Fibroblast of the aortic adventitia (primary cell): ENCODE data around the gene LRMDA. TPM values are rescaled to one million over a fixed set of nuclear protein-coding genes. Genes with fewer than 3 reads are reported as not detected.

ENCODE experiments used
- DNase-seq: peaks from one replicate; pipeline ENCODE4 v3.0.0-alpha.2; 2010; ENCODE audit warnings: low read depth
- H3K4me3 ChIP-seq: 2 replicates; pipeline ENCODE4 v1.5.1; 2011; ENCODE audit warnings: low read depth, mild to moderate bottlenecking, control low read depth, low read length, moderate library complexity
- total RNA-seq: library from RNA; depleted of rRNA; stranded (reverse); fragments of >200 nt; gene quantifications from 2 replicates; pipeline ENCODE4 v1.2.3, GENCODE V29; 2012; ENCODE audit warnings: low replicate concordance
- TF ChIP-seq, protein P1 (sequence below): IDR thresholded peaks from 2 replicates; pipeline ENCODE4 v1.5.1; 2011; ENCODE audit warnings: mild to moderate bottlenecking, low read length, control low read depth, inconsistent platforms; ENCODE audit not compliant: insufficient read depth

Gene LRMDA
- total RNA-seq, 1 donor: 6.3 TPM

DNA sequence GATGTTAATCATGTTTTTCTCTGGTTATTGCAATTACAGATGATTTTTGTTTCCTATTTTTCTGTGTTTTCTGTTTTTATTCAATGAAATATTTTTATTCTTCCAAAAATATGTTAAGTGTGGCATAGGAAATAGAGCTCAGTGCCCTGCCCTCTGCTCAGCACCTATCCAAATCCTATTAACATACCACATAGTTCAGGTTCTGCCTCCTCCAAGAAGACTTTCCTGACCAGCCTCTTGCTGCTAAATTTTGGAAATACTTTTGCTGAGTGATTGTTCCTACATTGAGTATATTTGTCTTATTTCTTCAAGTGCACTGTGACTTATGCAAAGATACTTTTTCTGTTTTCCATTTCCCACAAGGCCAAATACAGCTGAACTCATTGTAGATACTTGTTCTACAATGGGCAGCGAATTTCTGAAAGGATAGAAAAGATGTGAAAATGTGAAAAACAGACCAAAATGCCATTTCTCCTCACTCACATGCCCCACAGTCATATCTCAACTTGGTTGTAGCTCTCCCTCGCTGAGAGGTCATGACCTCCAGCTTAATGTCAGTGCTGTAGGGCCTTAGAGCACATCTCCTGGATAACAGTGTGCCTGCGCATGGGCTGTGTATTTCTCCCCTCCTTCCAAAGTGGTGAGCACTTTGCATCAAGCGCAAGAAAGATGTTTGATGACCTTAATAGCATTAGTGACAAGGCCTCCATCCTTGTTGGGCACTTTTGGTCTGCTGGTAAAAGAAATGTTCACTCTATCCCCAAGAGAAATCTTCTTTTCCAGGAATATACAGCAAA, 677.3 kb downstream of the LRMDA start:
- DNase-seq: no peak
- TF ChIP-seq, protein P1, sequence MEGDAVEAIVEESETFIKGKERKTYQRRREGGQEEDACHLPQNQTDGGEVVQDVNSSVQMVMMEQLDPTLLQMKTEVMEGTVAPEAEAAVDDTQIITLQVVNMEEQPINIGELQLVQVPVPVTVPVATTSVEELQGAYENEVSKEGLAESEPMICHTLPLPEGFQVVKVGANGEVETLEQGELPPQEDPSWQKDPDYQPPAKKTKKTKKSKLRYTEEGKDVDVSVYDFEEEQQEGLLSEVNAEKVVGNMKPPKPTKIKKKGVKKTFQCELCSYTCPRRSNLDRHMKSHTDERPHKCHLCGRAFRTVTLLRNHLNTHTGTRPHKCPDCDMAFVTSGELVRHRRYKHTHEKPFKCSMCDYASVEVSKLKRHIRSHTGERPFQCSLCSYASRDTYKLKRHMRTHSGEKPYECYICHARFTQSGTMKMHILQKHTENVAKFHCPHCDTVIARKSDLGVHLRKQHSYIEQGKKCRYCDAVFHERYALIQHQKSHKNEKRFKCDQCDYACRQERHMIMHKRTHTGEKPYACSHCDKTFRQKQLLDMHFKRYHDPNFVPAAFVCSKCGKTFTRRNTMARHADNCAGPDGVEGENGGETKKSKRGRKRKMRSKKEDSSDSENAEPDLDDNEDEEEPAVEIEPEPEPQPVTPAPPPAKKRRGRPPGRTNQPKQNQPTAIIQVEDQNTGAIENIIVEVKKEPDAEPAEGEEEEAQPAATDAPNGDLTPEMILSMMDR: no peak
- H3K4me3 ChIP-seq: no peak overlapping the region

DNA sequence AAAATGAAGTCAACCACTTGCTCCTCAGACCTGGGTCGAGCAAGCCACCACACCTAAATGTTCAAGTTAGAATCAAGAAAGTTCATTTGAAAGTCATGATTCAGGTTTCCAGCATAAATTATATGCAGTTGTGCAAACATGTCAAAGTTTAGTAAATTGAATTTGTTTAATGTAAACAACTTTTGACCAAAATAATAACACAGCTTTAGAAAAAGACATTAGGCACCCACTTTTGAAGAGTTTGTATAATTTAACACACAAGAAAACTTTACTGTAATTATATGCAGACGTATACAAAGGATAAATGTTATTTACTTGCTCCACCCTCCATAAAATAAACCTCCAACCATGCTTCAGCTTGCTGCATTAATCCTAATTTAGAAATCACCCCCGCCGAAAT, 680.0 kb downstream of the LRMDA start:
- TF ChIP-seq, protein P1: no peak
- no peak for DNase-seq
- no peak overlapping the region for H3K4me3 ChIP-seq

DNA sequence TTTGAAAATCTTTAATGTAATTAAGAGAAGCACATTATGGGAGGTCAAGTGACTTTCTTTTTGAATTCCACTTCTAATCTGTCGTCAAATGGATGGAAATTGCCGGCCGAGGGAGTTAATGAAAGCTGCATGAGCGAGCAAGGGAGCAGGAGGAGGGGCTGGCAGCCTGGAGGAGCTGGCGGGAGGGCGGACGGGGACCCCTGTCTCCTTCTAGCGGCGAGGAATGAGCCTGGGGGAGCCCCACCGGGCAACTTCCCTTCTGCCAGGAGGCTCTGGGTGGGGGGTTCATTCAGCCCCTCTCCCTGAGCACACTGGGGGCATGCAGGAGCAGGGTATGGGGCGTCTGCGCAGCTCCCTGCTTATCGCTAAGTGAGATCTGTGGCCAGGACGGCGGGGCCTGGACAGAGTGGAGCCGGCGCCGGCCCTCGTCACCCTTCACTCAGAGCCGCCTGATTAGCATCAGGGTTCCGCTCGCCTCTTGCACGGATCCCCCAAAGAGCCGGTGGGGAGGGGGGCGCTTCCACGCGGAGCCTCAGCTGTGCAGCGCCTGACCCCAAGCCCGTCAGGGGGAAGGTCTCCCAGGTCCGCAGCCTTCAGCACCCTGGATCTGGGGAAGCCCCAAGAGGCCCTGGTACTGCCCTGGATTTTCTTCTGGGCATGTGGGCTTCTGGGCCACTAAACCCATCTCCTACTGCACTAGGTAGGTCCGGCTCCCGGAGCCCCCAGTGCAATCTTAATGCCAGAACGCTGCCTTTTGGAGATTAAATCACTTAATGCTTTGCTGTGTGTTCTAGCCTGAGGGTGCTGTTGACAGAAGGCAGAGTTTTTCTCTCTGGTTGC, 680.8 kb downstream of the LRMDA start:
- TF ChIP-seq, protein P1: no peak

GRCh38 chr10:76112826-76113150, 681.4 kb downstream of the LRMDA start:
- TF ChIP-seq, protein P1: no peak
- DNase-seq: no peak
- no peak overlapping the region for H3K4me3 ChIP-seq

More for the DNA sequence above, 680.8 kb downstream of the LRMDA start:
- no peak for DNase-seq
- no peak overlapping the region for H3K4me3 ChIP-seq

DNA sequence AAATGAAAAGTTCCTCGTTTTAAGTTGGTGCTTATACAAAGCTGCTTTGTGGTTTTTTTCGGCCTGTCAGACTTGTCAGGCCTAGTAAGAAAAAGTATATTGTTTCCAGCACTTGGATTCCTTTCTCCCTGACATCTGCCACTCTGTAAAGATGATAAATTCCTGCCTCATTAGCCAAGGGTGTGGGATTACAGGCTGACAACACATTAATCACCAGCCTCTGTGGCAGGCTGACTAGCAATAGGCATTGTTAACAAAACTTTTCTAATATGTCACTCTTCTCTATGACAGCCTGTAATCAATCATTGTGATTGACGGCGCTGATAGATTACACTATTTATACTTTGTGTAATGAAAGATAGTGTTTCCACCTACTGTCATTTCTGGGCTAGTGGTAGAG, 682.5 kb downstream of the LRMDA start:
- TF ChIP-seq, protein P1: no peak
- no peak overlapping the region for H3K4me3 ChIP-seq
- DNase-seq: peak; percentile 11

DNA sequence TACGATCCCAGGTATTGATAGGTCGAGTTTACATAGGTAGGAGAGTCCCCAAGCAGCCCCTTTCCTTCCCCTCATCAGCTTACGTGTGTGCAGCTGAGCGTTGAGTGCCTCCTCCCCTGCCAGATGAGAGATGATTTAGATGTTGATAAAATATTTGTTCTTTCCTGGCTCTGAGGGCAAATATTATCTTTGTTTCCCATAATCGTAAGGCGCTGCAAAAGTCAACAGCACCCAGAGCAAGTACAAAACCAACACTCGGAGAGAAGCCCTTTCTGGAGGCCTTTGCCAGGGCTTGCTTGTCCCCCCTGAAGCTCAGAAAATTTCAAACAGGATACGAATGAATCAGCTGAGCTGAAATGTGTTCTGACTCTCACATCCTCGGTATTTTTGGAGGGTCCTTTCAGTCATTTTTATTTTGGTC, 683.2 kb downstream of the LRMDA start:
- H3K4me3 ChIP-seq: no peak overlapping the region
- TF ChIP-seq, protein P1: no peak
- DNase-seq: no peak
